Measurements from ENCODE around the gene CCDC88B.

CCDC88B gene

GRCh38 chr11:64406221-64406946 is 66.4 kb downstream of the CCDC88B start:
- ATAC-seq (ENCODE audit: insufficient read depth, low read depth), result no peak
- Histone ChIP-seq H4K20me1 (ENCODE audit: insufficient read depth, low read length) (no peaks in the 10 kb centered on the region), H3K27me3 (ENCODE audit: insufficient read depth, low read length, poor library complexity) (no peaks in the 10 kb centered on the region), H3K27ac (ENCODE audit: low read length) (no peak overlapping the region), H3K79me2 (ENCODE audit: insufficient read depth, low read length) (no peaks in the 10 kb centered on the region), H3K36me3 (ENCODE audit: insufficient read depth, low read length) (no peaks in the 10 kb centered on the region), H3K9ac (ENCODE audit: low read depth, low read length) (no peak overlapping the region), H3K9me3 (ENCODE audit: insufficient read depth, low read length, severe bottlenecking) (no peaks in the 10 kb centered on the region), H3K4me3 (ENCODE audit: low read depth in 1 of 2, low read length in 2 of 2) (no peak overlapping the region), H2AFZ (ENCODE audit: low read depth, low read length) (no peak overlapping the region), H3K4me1 (ENCODE audit: insufficient read depth, low read length) (no peaks in the 10 kb centered on the region), H3K4me2 (ENCODE audit: insufficient read depth, low read length) (no peak overlapping the region)
- TF ChIP-seq EZH2 (IDR thresholded peaks at IDR 0.05; ENCODE audit: borderline replicate concordance, low read depth, low read length, severe bottlenecking), result no peak
- no peak for TF ChIP-seq CTCF (IDR thresholded peaks at IDR 0.05; ENCODE audit: borderline replicate concordance, extremely low read depth, low read length, poor library complexity, severe bottlenecking)
- no peak for DNase-seq

All from DND-41 (cell line).